SK-N-SH (cell line): Measurements from ENCODE around the gene TSC22D1. TPM values are rescaled to one million over a fixed set of nuclear protein-coding genes. Genes with fewer than 3 reads are reported as not detected.
A peak's percentile ranks its signal among the peaks of the same experiment; 100 is the strongest.

ENCODE experiments used
- CTCF ChIA-PET: fragments of 300-600, 350-600 bp; formaldehyde crosslinking; extraction: SDS; loops from one replicate; lab custom pipeline; 2021; lab: Yijun Ruan, JAX
- POLR2A ChIA-PET: fragments of 350-600 bp; sonication (Branson Sonifier 250); formaldehyde crosslinking; extraction: SDS; loops from one replicate; lab custom pipeline; 2020; ENCODE audit warnings: antibody characterized with exemption, inconsistent platforms; lab: Yijun Ruan, JAX
- DNase-seq: peaks from one replicate; pipeline ENCODE4 v3.0.0; 2012
- H2AFZ ChIP-seq: fragments of 200-600 bp; sonication (generic); 2 replicates; pipeline ENCODE4 v1.8.1; 2016; ENCODE audit warnings: antibody characterized with exemption, mild to moderate bottlenecking, low read depth
- H3F3A ChIP-seq: fragments of 200-600 bp; sonication (generic); replicated peaks from 2 replicates; pipeline ENCODE3; 2016; ENCODE audit warnings: antibody characterized with exemption, mild to moderate bottlenecking; ENCODE audit not compliant: insufficient read depth
- H3K27ac ChIP-seq, 2 experiments: fragments of 200-500 bp in 1 of 2; fragments of 200-600 bp in 1 of 2; sonication (Bioruptor generic) in 1 of 2; sonication (generic), shearing (Covaris generic) in 1 of 2; 2 replicates each; pipeline versions ENCODE4 v1.5.1 to v1.6.1; 2014 to 2016; ENCODE audit warnings: low read depth in 2 of 2, inconsistent platforms in 1 of 2, low read length in 1 of 2, mild to moderate bottlenecking in 1 of 2, mixed read lengths in 1 of 2
- H3K27me3 ChIP-seq: fragments of 200-600 bp; sonication (generic), shearing (Covaris generic); 2 replicates; pipeline ENCODE4 v1.6.1; 2016; ENCODE audit warnings: mixed run types; ENCODE audit not compliant: insufficient read depth
- H3K36me3 ChIP-seq, 2 experiments: fragments of 200-500 bp in 1 of 2; fragments of 200-600 bp in 1 of 2; sonication (Bioruptor generic) in 1 of 2; sonication (generic) in 1 of 2; replicated peaks in 1 of 2; 2 replicates each; pipeline versions ENCODE3 to v1.5.1; 2014 to 2016; ENCODE audit warnings: low read length in 1 of 2, mild to moderate bottlenecking in 1 of 2; ENCODE audit not compliant: insufficient read depth in 2 of 2, control insufficient read depth in 1 of 2
- H3K4me1 ChIP-seq, 2 experiments: fragments of 200-500 bp in 1 of 2; fragments of 200-600 bp in 1 of 2; sonication (Bioruptor generic) in 1 of 2; sonication (generic), shearing (Covaris generic) in 1 of 2; 2 replicates each; pipeline versions ENCODE4 v1.5.1 to v1.6.1; 2014 to 2016; ENCODE audit warnings: low read depth in 1 of 2, low read length in 1 of 2, mixed run types in 1 of 2; ENCODE audit not compliant: insufficient read depth in 2 of 2, control insufficient read depth in 1 of 2
- H3K4me2 ChIP-seq: fragments of 200-600 bp; sonication (generic), shearing (Covaris generic); 2 replicates; pipeline ENCODE4 v1.6.1; 2017; ENCODE audit warnings: mixed run types
- H3K4me3 ChIP-seq, 2 experiments: fragments of 200-500 bp in 1 of 2; fragments of 200-600 bp in 1 of 2; sonication (Bioruptor generic) in 1 of 2; sonication (generic), shearing (Covaris generic) in 1 of 2; 2 replicates each; pipeline versions ENCODE4 v1.5.1 to v1.8.1; 2014 to 2016; ENCODE audit warnings: low read depth in 2 of 2, inconsistent platforms in 1 of 2, low read length in 1 of 2, mild to moderate bottlenecking in 1 of 2, mixed read lengths in 1 of 2, moderate library complexity in 1 of 2
- H3K79me2 ChIP-seq: fragments of 200-600 bp; sonication (generic); 2 replicates; pipeline ENCODE4 v1.8.1; 2017; ENCODE audit warnings: mild to moderate bottlenecking; ENCODE audit not compliant: insufficient read depth
- H3K9ac ChIP-seq: fragments of 200-600 bp; sonication (generic); 2 replicates; pipeline ENCODE4 v1.6.1; 2017; ENCODE audit warnings: mixed run types
- H3K9me2 ChIP-seq: fragments of 200-600 bp; sonication (generic); 2 replicates; pipeline ENCODE4 v1.6.1; 2017; ENCODE audit warnings: mixed run types
- H3K9me3 ChIP-seq: fragments of 200-600 bp; sonication (generic); 2 replicates; pipeline ENCODE4 v1.6.1; 2017; ENCODE audit warnings: mixed run types, mild to moderate bottlenecking, moderate library complexity
- H4K20me1 ChIP-seq: fragments of 200-600 bp; sonication (generic); 2 replicates; pipeline ENCODE4 v1.6.1; 2017; ENCODE audit warnings: mild to moderate bottlenecking, mixed run types; ENCODE audit not compliant: insufficient read depth
- CHD2 ChIP-seq: fragments of 150-350 bp; IDR thresholded peaks from 2 replicates; pipeline ENCODE4 v1.6.1; 2018; ENCODE audit warnings: low read length; ENCODE audit not compliant: partially characterized antibody
- FOXJ3 ChIP-seq: sonication (generic); formaldehyde crosslinking; IDR thresholded peaks from 2 replicates; pipeline ENCODE4 v1.5.1; 2020; ENCODE audit warnings: mild to moderate bottlenecking, missing genetic modification reagents
- GABPA ChIP-seq: IDR thresholded peaks from 2 replicates; pipeline ENCODE4 v1.4.0; 2012; ENCODE audit warnings: low read depth, mild to moderate bottlenecking
- IRF3 ChIP-seq: fragments of 150-350 bp; IDR thresholded peaks from 2 replicates; pipeline ENCODE4 v1.6.1; 2016; ENCODE audit warnings: mild to moderate bottlenecking, low read depth, low read length
- JUND ChIP-seq: IDR thresholded peaks from 2 replicates; pipeline ENCODE4 v1.4.0; 2012
- MXI1 ChIP-seq: IDR thresholded peaks from 2 replicates; pipeline ENCODE4 v1.6.1; 2012; ENCODE audit warnings: mild to moderate bottlenecking, low read depth, low read length, improper control_type of control experiment
- NFIC ChIP-seq: IDR thresholded peaks from 2 replicates; pipeline ENCODE4 v1.4.0; 2012; ENCODE audit warnings: borderline replicate concordance
- PBX3 ChIP-seq: IDR thresholded peaks from 2 replicates; pipeline ENCODE4; 2012
- POLR2AphosphoS5 ChIP-seq: IDR thresholded peaks from 2 replicates; pipeline ENCODE4 v1.6.1; 2012; ENCODE audit warnings: low read depth, low read length
- RAD21 ChIP-seq: IDR thresholded peaks from 2 replicates; pipeline ENCODE4 v1.6.1; 2012; ENCODE audit warnings: mild to moderate bottlenecking, low read length
- RXRA ChIP-seq: IDR thresholded peaks from 2 replicates; pipeline ENCODE4 v1.4.0; 2012; ENCODE audit warnings: low read depth, mild to moderate bottlenecking, borderline replicate concordance
- USF2 ChIP-seq: fragments of 150-350 bp; IDR thresholded peaks from 2 replicates; pipeline ENCODE4 v1.6.1; 2017; ENCODE audit warnings: antibody characterized with exemption, low read length, low read depth, borderline replicate concordance
- WGBS: methylation state at CpG from one replicate; pipeline ENCODE4 v1.1.6; 2017; ENCODE audit warnings: low lambda C conversion rate; 5-methylcytosine and 5-hydroxymethylcytosine counted together
- polyA plus RNA-seq, 3 experiments: library from polyadenylated mRNA; depleted of rRNA; stranded (reverse); fragments of >200 nt; gene quantifications; 2 replicates each; pipeline ENCODE4 v1.2.3, GENCODE V29; 2012

TSC22D1 gene
- polyA plus RNA-seq, 1 of the 3 experiments (the other 2 are of a cell fraction) = 137 TPM

GRCh38 chr13:44436589-44437337 lies 139.4 kb downstream of the TSC22D1 start (continued):
- no peak for TF ChIP-seq PBX3
- no peak for TF ChIP-seq USF2
- TF ChIP-seq FOXJ3 (CRISPR knock-in tag) = peak; percentile 39; the same call in 1 of the 2 replicates
- no peak for TF ChIP-seq RXRA
- TF ChIP-seq CHD2 = peak; percentile 49
- TF ChIP-seq IRF3 = no peak
- peak; percentile 99 for TF ChIP-seq POLR2AphosphoS5
- TF ChIP-seq JUND = no peak
- TF ChIP-seq NFIC = no peak
- peak; percentile 39 for TF ChIP-seq RAD21
- peak; percentile 67; the same call in 1 of the 2 replicates for TF ChIP-seq MXI1
- TF ChIP-seq, all 33 proteins: peak for 14

GRCh38 chr13:44435919-44436510 lies 140.1 kb downstream of the TSC22D1 start:
- no peaks in the 10 kb centered on the region for H3K9me2 ChIP-seq
- no peaks in the 10 kb centered on the region for H3K9me3 ChIP-seq
- H3K4me1 ChIP-seq = peaks cover 17 to 29% of the 10 kb centered on the region in 2 experiments; a peak in 3 of 4 replicates
- H3K27me3 ChIP-seq = no peaks in the 10 kb centered on the region
- peaks cover 26 to 32% of the 10 kb centered on the region in 2 experiments for H3K36me3 ChIP-seq
- H3K27ac ChIP-seq = peak overlapping the region; percentile 94 to 98
- H3K4me3 ChIP-seq = peak overlapping the region; percentile 83 to 92
- no peak overlapping the region for H2AFZ ChIP-seq
- WGBS = under 1% methylated on average over 9 of the region's 9 CpGs
- CTCF ChIA-PET = interaction anchor here (0.9 to 10.4 kb wide), 12 partner anchors 13 to 544 kb away, joined by 3 to 158 read pairs (median 8); no protein-coding TSS in a partner anchor
- TF ChIP-seq GABPA = no peak
- TF ChIP-seq MXI1 = 0 out of 2 replicates have a peak, but pooled peaks have one; percentile 5
- TF ChIP-seq, all 33 proteins: peak for 1
- peaks cover 45% of the 10 kb centered on the region for H3F3A ChIP-seq
- H3K9ac ChIP-seq = peak overlapping the region; percentile 98
- DNase-seq = no peak
- peaks cover 17% of the 10 kb centered on the region; the same call in 1 of the 2 replicates for H4K20me1 ChIP-seq
- peaks cover 52% of the 10 kb centered on the region for H3K79me2 ChIP-seq
- H3K4me2 ChIP-seq = peak overlapping the region; percentile 79
- POLR2A ChIA-PET = interaction anchor here (1.0 to 4.9 kb wide), 17 partner anchors 28 to 557 kb away, joined by 3 to 59 read pairs (median 8); partner anchors contain the start of gene SERP2
